Brain pericyte (primary cell): ENCODE results near the gene C1S.
"Not testable (repeated sequence)": the region's sequence is repeated elsewhere in the genome, so short reads cannot be mapped to it uniquely, and the experiment has no call there.

Experiments
- DNase-seq: peaks from one replicate; pipeline ENCODE4 v3.0.0-alpha.2; 2012; ENCODE audit warnings: low read depth, low spot score

C1S gene

GRCh38 chr12:7102582-7102981, 42.1 kb downstream of the C1S start:
- no peak for DNase-seq

DNA sequence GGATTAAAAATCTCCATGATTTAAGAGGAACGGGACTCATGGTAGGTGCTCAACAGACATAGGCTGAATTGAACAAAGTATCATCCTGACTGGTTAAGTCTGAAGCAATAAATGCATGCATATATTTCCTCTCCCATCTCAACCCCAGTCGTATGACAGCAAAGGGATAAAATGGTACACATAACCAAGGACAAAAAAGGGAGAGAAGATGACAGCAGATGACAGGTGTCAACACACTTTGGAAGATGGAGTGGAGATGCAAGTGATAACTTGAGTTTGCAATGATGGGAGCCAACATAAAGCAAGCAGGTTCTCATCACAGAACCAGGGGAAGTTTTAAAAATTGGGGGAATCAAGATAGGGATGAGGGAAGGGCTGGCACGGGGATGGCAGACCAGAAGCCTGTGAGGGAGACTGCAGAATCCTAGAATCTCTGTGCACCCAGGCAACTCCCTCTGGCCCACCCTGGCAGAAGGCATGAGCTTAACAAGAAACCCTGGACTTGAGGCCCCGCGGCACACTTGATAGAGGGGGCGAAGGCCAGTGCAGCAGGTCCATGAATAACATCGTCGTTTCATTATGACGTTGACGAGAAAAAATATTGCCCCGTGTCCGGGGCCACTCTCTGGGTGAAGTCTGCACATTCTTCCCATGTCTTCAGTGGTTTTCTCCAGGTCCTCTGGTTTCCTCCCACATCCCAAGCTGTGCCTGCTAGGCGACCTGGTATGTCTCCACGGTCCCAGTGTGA, 43.5 kb downstream of the C1S start:
- DNase-seq = no peak

- DNase-seq = no peak
Measured at GRCh38 chr12:7106082-7106481, 45.6 kb downstream of the C1S start.

DNA sequence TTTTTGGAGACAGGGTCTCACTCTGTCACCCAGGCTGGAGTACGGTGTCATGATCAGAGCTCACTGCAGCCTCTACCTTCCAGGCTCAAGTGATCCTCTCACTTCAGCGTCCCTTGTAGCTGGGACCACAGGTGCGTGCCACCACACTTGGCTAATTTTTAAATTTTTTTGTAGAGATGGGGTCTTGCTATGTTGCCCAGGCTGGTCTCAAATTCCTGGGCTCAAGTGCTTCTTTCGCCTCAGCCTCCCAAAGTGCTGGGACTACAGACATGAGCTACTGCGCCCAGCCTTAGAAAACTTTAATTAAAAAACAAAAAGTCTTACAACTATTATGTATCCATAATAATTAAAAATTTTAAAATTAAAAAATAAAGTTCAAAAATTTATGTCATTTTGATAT, 46.7 kb downstream of the C1S start:
- not testable (repeated sequence) for DNase-seq

- DNase-seq = no peak
Measured at GRCh38 chr12:7107636-7108002, 47.1 kb downstream of the C1S start.

GRCh38 chr12:7108003-7108795, 47.7 kb downstream of the C1S start:
- DNase-seq = no peak

- DNase-seq = peak; percentile 55
Measured at GRCh38 chr12:7108796-7109571, 48.5 kb downstream of the C1S start, which contains the start of gene C1RL. C1RL (minus strand) TSS chr12:7109214; CDS start chr12:7109180, 34 bp downstream.

DNA sequence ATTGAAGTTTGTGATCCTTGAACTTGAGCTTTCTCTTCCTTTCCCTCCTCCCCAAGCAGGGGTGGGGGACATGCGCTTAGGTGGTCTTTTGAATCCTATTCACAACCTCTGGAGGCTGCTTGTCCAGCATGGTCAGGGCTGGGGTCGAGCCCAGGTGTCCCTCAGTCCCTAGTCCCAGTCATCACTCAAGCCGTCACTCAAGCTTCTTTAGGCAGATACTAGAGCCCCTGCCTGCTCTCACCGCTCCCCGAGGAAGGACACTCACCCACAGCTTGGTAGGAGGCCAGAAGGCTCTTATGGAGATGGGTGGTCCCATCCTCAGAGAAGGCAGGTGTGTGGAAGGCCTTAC, 49.0 kb downstream of the C1S start:
- DNase-seq = no peak

GRCh38 chr12:7110661-7111060, 50.1 kb downstream of the C1S start:
- no peak for DNase-seq

DNA sequence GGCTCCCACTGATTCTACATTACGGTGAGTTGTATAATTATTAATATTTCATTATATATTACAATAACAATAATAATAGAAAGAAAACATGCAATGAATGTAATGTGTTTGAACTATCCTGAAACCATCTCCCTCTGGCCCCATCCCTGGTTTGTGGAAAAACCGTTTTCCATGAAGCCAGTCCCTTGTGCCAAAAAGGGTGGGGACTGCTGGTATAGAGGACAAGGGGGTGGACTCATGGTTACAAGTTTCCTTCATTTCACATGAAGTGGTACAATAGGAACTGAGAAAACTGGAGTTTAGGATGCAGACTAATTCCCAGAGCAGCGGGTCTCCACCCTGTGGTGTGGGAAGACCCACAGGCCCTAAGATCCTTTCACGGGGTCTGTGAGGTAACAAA, 51.5 kb downstream of the C1S start:
- no peak for DNase-seq

- no peak for DNase-seq
Measured at GRCh38 chr12:7113389-7113871, 52.9 kb downstream of the C1S start.

DNA sequence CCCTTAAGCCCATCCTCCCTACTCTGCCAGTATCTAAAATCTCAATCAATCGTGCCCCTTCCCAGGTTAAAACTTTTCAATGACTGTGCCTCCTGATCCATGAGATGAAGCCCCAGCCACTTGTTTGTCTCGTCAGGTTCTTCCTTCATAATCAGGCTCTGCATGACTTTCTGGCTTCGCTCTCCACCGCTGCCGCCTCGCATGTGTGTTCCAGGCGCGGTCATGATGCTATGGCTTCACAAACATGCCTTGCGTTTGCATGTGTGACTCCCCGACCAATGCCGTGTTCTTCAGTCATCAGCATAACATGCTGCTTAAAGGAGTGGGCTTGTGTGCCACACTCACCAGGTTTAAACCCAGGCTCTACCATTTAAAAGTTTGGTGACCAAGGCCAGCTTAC, 53.5 kb downstream of the C1S start:
- DNase-seq = no peak

- no peak for DNase-seq
Measured at GRCh38 chr12:7114851-7115250, 54.3 kb downstream of the C1S start.

GRCh38 chr12:7116196-7116595, 55.7 kb downstream of the C1S start:
- DNase-seq = no peak

- DNase-seq = no peak
Measured at GRCh38 chr12:7116916-7117315, 56.4 kb downstream of the C1S start.

DNA sequence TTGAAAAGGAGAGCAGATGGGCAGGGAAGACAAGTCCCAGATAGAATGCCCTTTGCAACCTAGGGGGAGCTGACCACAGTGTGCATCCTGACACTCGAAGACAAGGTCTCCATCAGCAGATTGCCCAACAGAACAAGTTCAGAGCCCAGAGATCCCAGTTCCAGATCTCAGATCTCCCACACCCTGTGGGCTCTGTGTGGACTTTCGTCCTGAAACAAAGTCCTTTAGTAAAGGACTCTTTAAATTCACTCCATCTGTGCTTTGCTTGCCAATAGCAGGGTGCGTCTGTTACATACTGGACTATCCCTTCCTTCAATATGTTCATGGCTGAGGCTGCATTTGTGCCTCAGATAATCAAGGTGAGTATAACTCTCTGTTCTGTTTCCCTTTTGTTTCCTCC, 57.2 kb downstream of the C1S start:
- no peak for DNase-seq

GRCh38 chr12:7118881-7119280, 58.4 kb downstream of the C1S start:
- DNase-seq = no peak

- no peak for DNase-seq
Measured at GRCh38 chr12:7120166-7120565, 59.6 kb downstream of the C1S start.
